ENCODE measurements around the gene IL13.
"Not testable (repeated sequence)": the region's sequence is repeated elsewhere in the genome, so short reads cannot be mapped to it uniquely, and the experiment has no call there.

Gene IL13

DNA sequence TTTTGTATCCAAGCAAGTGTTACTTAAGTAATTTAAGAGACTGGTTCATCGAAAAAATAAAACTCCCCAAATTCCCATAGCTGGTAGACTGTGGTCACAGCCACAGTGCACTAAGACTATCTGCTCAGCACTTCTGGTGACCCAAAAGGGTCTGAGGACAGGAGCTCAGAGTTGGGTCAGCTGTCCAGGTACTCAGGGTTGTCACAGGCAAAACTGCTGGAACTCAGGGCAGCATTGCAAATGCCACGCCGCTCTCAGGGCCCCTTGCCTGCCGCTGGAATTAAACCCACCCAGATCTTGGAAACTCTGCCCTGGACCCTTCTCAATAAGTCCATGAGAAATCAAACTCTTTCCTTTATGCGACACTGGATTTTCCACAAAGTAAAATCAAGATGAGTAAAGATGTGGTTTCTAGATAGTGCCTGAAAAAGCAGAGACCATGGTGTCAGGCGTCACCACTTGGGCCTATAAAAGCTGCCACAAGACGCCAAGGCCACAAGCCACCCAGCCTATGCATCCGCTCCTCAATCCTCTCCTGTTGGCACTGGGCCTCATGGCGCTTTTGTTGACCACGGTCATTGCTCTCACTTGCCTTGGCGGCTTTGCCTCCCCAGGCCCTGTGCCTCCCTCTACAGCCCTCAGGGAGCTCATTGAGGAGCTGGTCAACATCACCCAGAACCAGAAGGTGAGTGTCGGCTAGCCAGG is at the start of gene IL13:
Gene IL13 (plus strand): TSS at position 498 of the 705 bp plus-strand sequence. CDS start 14 bp downstream, at position 512.
- DNase-seq (ENCODE audit: low spot score), result no peak

DNA sequence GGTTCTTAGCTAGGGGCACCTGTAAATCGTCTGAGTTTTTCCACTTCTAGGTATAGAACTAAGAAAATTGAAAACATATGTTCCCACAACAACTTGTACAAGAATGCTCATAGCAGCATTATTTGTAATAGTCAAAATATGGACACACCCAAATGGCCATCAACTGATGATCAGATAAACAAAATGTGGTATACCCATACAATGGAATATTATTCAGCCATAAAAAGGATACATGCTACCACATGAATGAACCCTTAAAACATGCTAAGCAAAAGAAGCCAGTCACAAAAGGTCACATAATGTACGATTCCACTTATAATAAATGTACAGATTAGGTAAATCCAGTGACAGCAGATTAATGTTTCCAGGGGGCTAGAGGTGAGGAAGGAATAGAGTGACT is 46.0 kb upstream of the IL13 start:
- no peak for DNase-seq (ENCODE audit: low spot score)

DNA sequence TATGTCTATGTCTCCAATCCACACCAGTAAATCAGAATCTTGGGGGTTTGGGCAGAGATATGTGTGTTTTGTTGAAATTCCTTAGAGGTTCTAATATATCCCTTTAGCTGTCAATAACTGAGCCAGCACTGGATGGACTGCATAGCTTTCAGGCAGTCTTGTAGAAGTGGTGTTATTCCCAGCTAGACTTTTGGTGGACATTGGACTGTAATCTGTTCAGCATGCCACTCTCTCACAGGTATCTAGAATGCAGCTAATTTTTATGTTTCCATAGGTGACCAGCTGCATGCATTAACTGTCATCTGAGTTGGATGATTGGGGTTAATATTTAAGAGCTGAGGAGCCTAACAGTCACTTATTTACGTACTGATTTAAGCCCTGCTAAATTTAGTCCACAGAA is 45.1 kb upstream of the IL13 start:
- no peak for DNase-seq (ENCODE audit: low spot score)

DNA sequence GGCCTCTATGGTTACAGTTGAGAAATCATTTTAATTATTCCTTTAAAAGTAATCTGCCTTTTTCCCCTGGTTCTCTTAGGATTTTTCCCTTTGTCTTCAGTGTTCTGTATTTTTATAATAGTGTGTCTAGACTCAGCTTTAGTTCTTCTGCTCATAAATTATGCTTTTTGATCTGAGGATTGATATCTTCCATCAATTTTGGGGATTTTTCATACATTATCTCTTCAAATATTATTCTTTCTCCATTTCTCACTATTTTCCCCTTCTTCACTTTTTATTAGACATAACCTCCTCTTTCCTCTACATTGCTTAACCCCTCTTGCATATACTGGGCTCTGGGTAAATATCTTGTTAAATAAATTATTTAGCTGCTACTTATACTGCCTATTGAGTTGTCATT is 36.3 kb upstream of the IL13 start:
- DNase-seq (ENCODE audit: low spot score), result no peak

DNA sequence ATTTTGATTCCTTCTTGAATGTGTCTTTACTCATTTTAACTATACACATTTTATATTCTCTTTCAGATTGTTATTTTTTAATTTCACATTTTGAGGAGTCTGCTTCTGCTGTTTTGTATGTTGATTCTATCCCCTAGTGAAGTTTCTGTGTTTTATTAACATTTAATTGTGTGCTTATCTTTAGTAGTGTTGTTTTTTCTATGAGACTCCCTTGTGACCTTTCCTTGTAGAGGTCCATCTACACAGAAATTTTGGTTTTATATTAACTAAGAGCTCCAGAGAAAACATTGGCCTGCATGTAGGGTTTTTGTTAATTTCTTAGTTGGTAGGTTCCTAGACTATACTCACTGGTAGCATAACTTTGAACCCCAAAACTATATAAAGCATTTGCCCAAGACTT is 35.4 kb upstream of the IL13 start:
- no peak for DNase-seq (ENCODE audit: low spot score)

DNA sequence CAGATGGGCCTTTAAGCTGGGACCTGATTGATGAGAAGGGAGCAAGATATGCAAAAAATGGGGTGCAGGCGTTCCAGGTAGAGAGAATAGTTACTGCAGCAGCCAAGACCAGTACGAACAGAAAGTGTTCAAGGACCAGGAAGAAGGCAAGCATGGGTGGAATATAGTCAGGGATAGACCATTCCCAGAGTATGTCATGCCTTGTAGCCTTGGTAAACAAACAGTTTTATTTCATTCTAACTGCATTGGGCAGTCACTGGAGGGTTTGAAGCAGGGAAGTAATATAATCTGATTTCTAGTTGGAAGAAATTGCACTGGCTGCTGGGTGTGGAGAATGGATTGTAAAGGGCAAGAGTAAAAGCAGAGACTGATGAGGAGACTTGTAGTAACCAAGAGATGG is 30.5 kb upstream of the IL13 start:
- no peak for DNase-seq (ENCODE audit: low spot score)

DNA sequence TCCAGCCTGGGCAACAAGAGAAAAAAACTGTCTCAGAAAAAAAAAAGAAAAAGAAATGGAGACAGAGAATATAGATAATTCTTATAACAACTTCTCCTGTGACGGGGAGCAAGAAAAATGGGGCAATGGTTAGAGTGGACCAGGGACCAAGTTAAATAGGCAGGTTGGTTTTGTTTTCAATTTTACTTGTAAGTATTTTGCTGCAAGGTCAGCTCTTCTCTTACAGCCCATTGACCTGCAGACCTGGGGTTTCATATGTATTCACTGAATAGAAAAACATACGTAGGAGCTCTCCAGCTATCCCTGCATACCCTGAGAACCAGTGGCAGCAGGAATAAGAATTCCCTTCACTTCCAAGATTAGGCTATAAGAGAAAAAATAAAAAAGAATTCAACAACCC is 29.2 kb upstream of the IL13 start:
- no peak for DNase-seq (ENCODE audit: low spot score)

DNA sequence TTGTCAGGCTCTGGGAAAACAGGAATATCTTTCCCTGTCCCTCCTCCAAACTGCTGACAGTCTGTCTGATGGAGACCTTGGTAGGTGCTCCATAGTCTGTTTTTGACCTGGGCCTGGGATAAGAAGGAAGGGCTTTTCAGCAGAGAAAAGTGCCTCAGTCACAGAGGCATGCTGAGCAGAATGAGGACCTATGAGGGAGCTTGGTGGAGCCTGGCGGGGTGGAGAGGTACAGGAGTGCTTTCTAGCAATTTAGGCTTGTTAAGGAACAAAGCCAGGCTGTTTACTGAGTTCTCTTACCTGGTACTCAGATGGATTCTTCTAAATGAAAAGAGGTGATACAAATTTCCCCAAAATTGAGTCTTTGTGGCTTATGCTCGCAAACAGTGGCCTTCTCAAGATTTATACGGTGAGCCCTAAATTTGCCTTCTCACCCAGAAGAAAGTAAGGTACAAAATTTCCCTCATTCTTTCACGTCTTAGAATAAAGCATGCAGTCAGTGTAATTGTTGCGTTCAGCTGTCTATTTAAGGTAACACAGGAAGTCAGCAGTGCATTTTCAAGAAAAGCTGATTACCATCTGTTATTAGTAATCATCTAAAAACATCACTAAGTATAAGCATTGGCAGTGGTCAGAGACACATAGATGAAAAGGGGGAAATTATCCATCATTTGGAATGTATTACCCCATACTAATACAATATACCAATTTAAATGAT is 28.6 kb upstream of the IL13 start:
- no peak for DNase-seq (ENCODE audit: low spot score)

DNA sequence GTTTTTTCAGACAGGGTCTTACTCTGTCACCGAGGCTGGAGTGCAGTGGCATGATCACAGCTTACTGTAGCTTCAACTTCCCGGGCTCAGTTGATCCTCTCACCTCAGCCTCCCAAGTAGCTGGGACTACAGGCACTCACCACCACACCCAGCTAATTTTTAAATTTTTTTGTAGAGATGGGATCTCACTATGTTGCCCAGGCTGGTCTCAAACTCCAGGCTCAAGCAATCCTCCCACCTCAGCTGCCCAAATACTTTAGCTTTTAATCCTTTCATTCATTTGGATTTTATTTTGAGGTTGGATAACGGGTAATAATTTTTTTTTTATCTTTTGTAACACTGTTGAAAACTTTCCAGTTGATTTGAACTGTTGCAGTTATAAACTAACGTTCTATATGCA is 24.4 kb upstream of the IL13 start:
- DNase-seq (ENCODE audit: low spot score), result not testable (repeated sequence)

DNA sequence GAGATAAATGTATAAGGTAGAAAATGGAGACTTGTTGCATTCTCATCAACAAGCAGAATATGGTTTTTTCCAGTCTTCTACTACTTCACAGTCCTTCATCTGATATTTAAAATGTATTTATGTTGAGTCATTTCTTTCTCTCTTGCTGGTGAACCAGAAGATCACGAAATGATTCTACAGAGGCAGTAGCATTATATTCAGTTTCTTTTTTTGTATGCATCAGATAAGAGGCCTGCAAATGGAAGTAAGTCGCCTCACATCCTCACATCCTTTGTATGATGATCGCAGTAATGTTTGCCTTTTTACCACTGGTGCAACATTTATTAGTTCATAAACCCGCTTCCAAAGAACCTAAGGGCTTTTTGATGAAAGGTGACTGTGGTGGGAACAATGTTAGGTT is 22.1 kb upstream of the IL13 start:
- DNase-seq (ENCODE audit: low spot score), result no peak

DNA sequence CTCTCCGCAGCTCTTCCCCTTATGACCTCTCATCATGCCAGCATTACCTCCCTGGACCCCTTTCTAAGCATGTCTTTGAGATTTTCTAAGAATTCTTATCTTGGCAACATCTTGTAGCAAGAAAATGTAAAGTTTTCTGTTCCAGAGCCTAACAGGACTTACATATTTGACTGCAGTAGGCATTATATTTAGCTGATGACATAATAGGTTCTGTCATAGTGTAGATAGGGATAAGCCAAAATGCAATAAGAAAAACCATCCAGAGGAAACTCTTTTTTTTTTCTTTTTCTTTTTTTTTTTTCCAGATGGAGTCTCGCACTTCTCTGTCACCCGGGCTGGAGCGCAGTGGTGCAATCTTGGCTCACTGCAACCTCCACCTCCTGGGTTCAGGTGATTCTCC is 20.7 kb upstream of the IL13 start:
- no peak for DNase-seq (ENCODE audit: low spot score)

DNA sequence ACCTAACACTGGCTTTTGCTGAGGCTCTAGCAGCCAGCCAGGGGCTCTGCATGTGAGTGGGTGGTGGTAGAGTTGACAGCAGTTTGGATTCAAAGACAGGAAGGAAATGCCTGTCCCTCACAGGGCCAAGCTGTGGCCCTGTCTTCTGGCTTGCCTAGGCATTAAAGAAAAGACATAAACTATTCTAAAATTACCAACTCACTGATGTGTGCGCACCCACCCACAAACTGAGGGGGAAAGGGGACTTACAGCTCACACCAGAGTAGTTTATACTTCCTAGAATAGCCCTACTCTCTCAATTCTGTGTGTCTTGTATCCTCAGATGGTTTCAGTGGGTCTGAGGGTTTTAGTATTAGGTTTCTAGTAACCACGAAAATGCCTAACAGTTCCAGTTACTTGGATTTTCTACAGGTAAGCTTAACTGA is 18.3 kb upstream of the IL13 start:
- no peak for DNase-seq (ENCODE audit: low spot score)

DNA sequence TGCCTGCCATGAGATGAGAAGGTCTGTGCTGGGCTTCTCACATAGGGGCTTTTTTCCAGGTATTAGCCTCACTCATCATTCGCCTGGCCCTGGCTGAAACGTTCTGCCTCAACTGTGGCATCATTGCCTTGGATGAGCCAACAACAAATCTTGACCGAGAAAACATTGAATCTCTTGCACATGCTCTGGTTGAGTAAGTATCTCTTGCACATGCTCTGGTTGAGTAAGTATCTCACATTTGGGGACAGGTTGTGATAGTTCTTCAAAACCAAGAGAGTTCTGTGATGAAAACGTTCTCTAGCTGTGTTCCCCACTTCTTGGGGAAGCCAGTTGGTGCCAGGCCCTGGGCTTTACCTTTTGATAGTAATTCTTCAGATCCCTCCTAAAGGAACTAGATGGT is 17.4 kb upstream of the IL13 start:
- DNase-seq (ENCODE audit: low spot score), result no peak

DNA sequence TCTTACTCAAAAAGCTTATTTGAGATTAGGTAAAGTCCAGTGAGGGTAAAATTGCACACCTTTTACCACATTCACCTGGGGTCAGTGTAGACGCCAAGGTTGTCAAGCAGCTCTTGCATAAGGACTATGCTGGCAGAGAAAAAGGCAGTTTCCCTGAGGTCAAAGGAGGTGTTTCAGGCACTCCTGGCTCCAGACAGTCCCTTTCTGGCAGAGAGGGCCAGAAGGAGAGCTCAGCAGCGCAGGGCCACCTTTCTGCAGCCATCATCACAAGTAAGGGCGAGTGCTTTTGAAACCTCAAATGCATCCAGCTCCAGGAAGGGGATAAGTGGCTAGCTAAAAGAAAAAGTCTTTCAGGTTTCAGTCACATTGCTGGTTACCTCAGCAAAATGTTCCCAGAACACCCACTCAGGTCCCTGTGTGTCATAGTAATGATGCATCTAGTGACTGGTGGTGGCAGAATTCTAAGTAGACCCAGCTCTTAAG is 16.7 kb upstream of the IL13 start:
- no peak for DNase-seq (ENCODE audit: low spot score)

DNA sequence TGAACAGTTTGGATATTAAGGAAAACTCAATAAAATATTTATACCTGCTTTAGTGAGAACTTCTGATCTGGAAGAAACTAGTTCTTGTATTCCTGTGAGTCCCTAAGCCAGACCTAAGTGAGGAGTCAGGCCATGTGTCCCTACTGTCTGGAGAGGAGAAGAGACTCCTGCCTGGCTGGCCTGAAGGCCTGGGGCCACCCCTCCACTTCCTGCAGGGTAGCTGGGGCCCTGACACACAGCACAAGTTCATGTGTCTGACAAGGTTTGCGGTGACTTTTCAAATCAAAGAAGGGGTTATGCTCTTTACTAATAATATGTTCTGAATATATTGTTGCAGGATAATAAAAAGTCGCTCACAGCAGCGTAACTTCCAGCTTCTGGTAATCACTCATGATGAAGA is 16.1 kb upstream of the IL13 start:
- DNase-seq (ENCODE audit: low spot score), result no peak

DNA sequence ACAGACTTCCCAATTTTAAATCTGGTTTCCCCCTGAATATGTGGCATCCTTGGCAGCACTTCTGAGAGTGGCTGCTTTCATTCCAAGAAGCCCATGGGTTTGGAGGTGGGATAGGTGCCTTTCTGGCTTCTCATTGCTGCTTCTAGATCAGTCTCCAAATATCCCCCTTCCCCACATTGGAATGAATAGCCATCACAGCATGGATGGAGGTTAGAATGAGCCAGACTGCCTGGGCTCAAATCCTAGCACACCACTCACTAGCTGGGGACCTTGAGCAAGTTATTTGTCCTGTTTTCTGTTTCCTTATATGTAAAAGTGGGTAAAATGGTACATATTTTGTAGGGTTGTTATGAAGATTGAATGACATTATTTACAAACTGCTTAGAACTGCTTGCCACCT is 13.8 kb upstream of the IL13 start:
- DNase-seq (ENCODE audit: low spot score), result no peak

DNA sequence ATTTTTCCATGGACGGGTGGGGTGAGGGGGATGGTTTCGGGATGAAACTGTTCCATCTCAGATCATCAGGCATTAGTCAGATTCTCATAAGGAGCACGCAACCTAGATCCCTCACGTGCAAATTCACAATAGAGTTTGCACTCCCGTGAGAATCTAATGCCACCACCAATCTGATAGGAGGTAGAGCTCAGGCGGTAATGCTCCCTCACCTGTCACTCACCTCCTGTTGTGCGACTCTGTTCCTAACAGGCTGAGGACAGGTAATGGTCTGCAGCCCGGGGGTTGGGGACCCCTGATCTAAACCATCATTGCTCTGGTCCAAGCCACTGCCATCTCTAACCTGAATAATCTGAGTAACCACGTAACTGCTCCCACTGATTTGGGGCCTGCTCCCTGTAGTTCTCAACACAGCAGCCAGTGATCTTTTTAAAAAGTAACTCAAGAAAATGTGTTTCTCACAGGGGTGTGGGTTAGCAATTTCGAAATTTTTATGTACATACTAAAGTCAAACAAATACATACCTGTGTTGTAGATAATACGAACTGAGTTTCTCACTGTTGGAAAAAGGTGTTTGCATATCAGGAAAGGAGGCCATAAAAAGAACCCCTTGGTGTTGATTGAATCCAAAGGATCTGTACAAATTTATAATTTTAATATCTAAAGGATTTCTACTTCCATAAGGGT is 11.2 kb upstream of the IL13 start:
- no peak for DNase-seq (ENCODE audit: low spot score)

DNA sequence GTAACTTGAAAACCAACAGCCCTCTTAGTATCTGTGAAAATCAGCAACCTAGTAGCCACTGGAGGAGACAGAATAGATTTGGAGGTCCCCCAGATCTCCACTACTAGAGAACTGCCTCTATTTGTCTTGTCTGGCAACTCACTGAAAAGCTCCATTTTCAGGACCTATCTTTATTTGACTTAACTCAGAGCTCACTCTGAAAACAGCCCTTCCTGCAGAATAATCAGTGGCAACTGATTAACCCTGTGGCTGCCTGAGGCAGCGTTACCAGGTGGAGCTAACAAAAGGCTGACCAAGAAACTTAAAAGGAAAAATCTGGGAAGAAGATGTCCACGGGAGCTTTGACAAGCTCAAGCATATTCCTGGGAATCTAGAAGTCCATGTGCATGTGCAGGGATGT is 10.5 kb upstream of the IL13 start:
- no peak for DNase-seq (ENCODE audit: low spot score)

DNA sequence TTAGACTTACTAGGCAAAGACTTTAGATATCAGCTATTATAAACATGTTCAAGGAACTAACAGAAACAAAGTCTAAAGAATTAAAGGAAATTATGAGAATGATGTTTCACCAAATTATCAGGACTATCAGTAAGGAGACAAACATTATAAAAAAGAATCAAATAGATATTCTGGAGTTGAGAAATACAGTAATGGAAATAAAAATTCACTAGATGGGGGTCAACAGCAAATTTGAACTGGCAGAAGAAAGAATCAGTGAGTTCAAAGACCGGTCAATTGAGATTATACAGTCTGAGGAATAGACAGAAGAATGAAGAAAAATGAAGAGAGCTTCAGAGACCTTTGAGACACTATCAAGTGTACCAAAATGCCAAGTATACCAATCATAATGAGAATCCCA is 9.6 kb upstream of the IL13 start:
- no peak for DNase-seq (ENCODE audit: low spot score)

DNA sequence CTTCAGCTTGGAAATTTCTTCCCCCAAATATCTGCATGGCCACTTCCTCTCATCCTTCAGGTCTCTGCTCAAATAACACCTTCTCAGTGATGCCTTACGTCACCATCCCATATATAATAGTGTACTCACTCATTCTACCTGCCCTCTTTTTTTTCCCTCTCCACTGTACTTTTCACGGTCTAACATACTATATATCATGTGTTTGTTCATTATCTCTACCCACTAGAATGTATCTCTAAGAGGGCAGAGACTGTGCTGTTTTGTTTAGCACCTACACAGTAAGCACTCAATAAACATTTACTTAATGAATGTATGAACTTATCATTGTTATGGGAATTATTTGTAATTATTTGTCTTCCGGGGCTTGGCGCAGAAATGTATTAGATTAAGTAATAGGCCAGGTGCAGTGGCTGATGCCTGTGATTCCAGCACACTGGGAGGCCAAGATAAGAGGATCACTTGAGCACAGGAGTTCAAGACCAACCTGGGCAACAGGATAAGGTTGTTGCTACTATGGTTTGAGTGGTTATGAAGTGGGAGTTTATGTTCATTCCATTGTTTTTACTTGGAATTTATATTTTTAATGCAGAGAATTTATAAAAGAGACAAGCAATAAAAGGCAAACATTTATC is 6.0 kb upstream of the IL13 start:
- no peak for DNase-seq (ENCODE audit: low spot score)

DNA sequence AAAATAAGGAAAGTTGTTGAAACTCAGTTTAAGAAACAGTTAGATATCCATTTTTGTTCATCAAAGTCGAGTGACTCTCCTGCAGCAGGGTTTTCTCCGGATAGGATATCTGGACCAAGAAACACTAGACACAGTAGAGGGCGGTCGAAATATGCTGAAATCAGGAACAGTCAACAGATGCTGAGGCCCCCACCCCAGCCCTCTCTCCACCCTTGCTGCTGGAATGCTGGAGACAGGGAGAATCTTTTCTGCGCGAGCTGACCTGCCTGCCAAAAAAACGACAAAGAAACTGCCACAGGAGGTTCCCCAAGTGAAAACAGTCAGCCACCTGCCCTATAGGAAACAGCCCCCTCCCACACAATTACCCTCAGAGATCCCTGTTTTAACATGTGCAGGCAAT is 4.3 kb upstream of the IL13 start:
- DNase-seq (ENCODE audit: low spot score), result no peak

DNA sequence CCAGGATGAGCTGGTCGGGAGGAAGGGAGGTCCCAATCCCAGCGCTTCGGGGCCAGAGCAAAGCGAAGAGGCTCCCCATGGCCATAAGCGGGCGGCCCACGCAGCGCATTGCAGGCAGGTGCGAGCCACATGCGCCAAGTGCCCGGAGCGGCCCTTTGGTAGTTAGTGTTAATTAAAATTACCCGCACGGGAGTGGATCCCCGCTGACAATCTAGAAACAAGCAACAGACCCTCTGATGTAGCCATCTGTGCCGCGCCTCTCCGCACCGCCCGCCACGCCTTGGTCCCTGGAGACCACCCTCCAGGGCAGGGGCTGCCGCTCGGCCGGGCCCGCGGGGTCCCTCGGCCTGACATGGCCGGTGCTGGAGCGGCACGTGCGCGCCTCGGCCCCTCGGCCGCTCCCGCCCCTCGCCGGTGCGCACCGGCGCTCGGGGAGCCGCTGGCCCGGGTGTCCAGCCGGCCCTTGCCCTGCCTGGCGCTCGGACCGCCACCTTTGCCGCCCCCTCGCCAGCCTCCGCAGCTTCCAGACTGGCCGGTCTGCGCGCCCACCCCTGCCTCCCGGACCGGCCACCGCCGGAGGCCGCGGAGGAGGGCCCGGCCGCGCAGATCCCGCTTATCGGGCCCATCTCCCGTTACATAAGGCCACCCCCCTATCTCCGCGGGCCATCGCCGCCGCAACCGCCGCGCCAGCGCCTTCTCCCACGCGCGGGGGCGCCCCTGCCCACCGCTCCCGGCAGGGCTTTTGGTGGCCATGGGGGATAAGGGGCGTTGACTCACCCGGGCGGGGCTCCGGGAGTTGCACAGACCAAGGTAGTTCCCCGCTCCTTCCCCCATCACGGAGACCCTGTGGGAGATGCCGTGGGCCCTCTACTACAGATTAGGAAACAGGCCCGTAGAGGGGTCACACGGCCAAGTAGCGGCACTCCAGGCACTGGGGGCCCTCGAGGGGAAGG is 1.9 kb upstream of the IL13 start:
- DNase-seq (ENCODE audit: low spot score), result no peak

Data from HuH-7.5 (cell line).